Breast epithelium (tissue), 3 donors: ENCODE data around the gene RTF2.

Source experiments
- CTCF ChIP-seq, 3 donors: fragments of 450-650 bp; IDR thresholded peaks; one replicate each; pipeline ENCODE4 v1.5.1; 2016 to 2017; ENCODE audit warnings: antibody characterized with exemption in 3 of 3, mild to moderate bottlenecking in 3 of 3, moderate library complexity in 3 of 3
- POLR2A ChIP-seq: fragments of 450-650 bp; IDR thresholded peaks from one replicate; pipeline ENCODE4 v1.6.1; 2016; ENCODE audit warnings: antibody characterized with exemption, mild to moderate bottlenecking, moderate library complexity
- POLR2AphosphoS5 ChIP-seq, 3 donors: sonication (generic); formaldehyde crosslinking; IDR thresholded peaks; one replicate each; pipeline ENCODE4 v1.6.1; 2017; ENCODE audit warnings: antibody characterized with exemption in 3 of 3

GRCh38 chr20:56443654-56444540 is 24.5 kb upstream of the RTF2 start:
- TF ChIP-seq CTCF (IDR thresholded peaks at IDR 0.05) (no peak), POLR2A (no peak), POLR2AphosphoS5 (IDR thresholded peaks at IDR 0.05) (no peak)
